Fibroblast of the aortic adventitia (primary cell): Measurements from ENCODE around the gene WFDC9. TPM values are rescaled to one million over a fixed set of nuclear protein-coding genes. Genes with fewer than 3 reads are reported as not detected.
A peak's percentile ranks its signal among the peaks of the same experiment; 100 is the strongest.
"Not testable (repeated sequence)": the region's sequence is repeated elsewhere in the genome, so short reads cannot be mapped to it uniquely, and the experiment has no call there.

Source experiments
- DNase-seq: peaks from one replicate; pipeline ENCODE4 v3.0.0-alpha.2; 2010; ENCODE audit warnings: low read depth
- H3K4me3 ChIP-seq: 2 replicates; pipeline ENCODE4 v1.5.1; 2011; ENCODE audit warnings: low read depth, mild to moderate bottlenecking, control low read depth, low read length, moderate library complexity
- CTCF ChIP-seq: IDR thresholded peaks from 2 replicates; pipeline ENCODE4 v1.5.1; 2011; ENCODE audit warnings: mild to moderate bottlenecking, low read length, control low read depth, inconsistent platforms; ENCODE audit not compliant: insufficient read depth
- total RNA-seq: library from RNA; depleted of rRNA; stranded (reverse); fragments of >200 nt; gene quantifications from 2 replicates; pipeline ENCODE4 v1.2.3, GENCODE V29; 2012; ENCODE audit warnings: low replicate concordance

WFDC9 gene
- total RNA-seq, 1 donor: not detected

GRCh38 chr20:45592574-45593189, 38.4 kb downstream of the WFDC9 start:
- TF ChIP-seq CTCF: peak; percentile 53
- DNase-seq: peak; percentile 10
- H3K4me3 ChIP-seq: no peak overlapping the region

- no peak for TF ChIP-seq CTCF
- H3K4me3 ChIP-seq: no peak overlapping the region
- peak; percentile 7 for DNase-seq
Observed at GRCh38 chr20:45589725-45590124, 41.4 kb downstream of the WFDC9 start.

GRCh38 chr20:45588800-45589199, 42.3 kb downstream of the WFDC9 start:
- no peak for TF ChIP-seq CTCF
- no peak overlapping the region for H3K4me3 ChIP-seq
- DNase-seq: no peak

- not testable (repeated sequence) for H3K4me3 ChIP-seq
- peak; percentile 30 for DNase-seq
Observed at GRCh38 chr20:45585986-45586385, 45.1 kb downstream of the WFDC9 start.

GRCh38 chr20:45584294-45584693, 46.8 kb downstream of the WFDC9 start:
- not testable (repeated sequence) for DNase-seq, H3K4me3 ChIP-seq

- no peak for TF ChIP-seq CTCF
- no peak overlapping the region for H3K4me3 ChIP-seq
- DNase-seq: no peak
Observed at GRCh38 chr20:45583502-45583901, 47.6 kb downstream of the WFDC9 start.

GRCh38 chr20:45581702-45582101, 49.4 kb downstream of the WFDC9 start:
- H3K4me3 ChIP-seq: no peak overlapping the region
- TF ChIP-seq CTCF: no peak
- DNase-seq: peak; percentile 36

GRCh38 chr20:45579184-45579583, 51.9 kb downstream of the WFDC9 start, which contains the start of gene WFDC8:
TSS of gene WFDC8 (minus strand) at chr20:45579284. CDS start at chr20:45579247, 37 bp downstream.
- no peak for TF ChIP-seq CTCF
- H3K4me3 ChIP-seq: no peak within 1 kb of the TSS
- DNase-seq: no peak
